ENCODE results near the gene MEF2D.

MEF2D gene

GRCh38 chr1:156488566-156489165 lies 11.9 kb downstream of the MEF2D start:
- DNase-seq (ENCODE audit: low read depth in 2 of 2), result no peak

DNA sequence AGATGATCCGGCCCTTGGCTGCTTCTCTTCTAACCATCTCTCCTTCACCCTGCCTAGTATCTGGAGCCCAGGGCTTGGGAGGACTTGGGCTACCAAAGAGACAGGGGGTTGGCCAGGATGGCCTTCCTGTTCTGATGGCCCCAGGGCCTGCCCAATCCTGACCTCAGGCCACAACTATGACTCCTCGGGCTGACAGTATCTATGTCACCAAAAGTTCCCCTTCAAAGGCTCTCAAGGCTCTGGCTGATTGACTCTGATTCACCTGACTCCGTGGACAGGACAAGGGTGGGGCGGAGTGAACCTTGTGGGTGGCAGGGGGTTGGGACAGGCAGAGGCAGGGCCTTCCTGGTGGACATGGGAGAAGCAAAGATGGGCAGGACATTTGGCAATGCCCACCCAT lies 12.7 kb downstream of the MEF2D start:
- no peak for DNase-seq (ENCODE audit: low read depth in 2 of 2)

- DNase-seq (ENCODE audit: low read depth in 2 of 2), result no peak
These were observed 13.9 kb downstream of the MEF2D start for GRCh38 chr1:156486421-156487344.

- DNase-seq (ENCODE audit: low read depth in 2 of 2), result no peak
These were observed 14.6 kb downstream of the MEF2D start for GRCh38 chr1:156485984-156486383.

DNA sequence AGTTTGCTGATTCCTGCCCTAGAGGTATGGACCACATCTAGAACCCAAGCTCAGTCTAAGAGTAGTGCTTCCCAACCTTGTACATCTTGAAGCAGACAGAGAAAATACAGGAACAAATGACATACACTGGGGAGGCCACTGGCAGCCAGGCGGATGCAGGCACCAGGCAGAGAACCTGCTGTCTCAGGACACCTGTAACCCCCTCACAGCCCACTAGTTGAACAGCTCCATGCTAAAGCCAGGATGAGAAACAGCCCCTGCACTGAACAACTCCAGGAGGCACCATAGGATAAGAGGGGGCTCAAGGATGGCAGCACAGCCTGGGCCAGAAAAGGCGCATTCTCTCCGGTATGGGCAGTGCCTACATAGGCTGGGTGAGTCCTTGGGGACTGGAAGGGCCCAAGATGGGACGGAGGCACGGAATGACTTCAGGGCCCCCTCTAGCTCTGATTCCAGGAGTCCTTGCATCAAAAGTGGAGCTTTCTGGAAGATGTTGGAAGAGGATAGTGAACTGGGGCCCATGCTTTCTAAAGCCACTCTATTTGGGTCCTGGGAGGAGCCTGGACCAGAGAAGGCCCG lies 16.0 kb downstream of the MEF2D start:
- no peak for DNase-seq (ENCODE audit: low read depth in 2 of 2)

- DNase-seq (ENCODE audit: low read depth in 2 of 2), result no peak
These were observed 17.2 kb downstream of the MEF2D start for GRCh38 chr1:156483397-156483796.

DNA sequence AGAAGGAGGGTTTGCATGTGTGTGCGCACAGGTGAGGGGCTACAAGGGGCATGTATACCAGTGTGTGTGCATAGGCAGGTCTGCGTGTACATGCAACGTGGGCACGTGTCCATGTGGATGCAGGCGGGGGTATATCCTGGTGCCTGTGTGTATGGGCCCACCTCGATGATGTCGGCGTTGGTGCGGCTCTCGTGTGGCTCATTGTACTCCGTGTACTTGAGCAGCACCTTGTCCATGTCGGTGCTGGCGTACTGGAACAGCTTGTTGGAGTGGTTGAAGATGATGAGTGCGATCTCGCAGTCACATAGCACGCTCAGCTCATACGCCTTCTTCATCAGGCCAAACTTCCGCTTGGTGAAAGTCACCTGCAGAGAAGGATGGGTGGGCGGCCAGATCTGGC lies 18.3 kb downstream of the MEF2D start:
- no peak for DNase-seq (ENCODE audit: low read depth in 2 of 2)

- no peak for DNase-seq (ENCODE audit: low read depth in 2 of 2)
These were observed 19.0 kb downstream of the MEF2D start for GRCh38 chr1:156481527-156481926.

DNA sequence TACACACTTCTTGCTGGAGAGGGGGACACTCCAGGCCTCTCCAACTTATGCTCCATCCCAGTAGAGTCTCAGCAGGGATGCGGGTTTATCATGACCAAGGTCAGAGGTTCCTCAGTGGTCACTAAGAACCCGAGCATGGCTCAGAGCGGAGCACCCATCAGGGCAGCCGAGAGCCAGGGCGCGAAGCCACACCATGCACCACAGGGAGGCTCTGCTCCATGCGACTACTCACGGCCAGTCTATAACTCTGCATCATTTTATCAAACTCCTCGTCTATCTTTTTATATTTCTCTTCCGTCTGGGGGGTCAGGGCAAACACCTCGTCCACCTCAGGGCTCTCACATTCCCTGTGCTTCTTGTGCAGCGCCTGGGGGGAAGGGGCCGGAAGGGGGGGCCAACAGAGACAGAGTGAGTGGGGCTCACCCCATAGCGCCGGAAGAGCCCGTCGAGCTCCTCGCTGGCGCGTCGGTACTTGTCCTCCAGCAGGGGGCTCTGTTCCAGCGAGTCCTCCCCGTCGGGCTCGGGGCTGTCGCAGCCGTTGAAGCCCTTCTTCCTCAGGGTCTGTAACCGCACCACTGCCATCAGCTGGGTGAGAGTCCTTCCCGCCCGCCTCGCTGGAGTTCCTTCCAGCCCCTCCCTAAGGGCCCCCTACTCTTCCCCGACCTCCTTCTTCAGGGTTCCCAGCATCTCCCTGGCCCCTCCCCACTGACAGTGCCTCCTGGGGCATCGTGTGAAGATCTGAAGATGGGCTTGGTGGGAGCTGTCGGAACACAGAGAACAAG lies 20.0 kb downstream of the MEF2D start:
- DNase-seq (ENCODE audit: low read depth in 2 of 2), result no peak

DNA sequence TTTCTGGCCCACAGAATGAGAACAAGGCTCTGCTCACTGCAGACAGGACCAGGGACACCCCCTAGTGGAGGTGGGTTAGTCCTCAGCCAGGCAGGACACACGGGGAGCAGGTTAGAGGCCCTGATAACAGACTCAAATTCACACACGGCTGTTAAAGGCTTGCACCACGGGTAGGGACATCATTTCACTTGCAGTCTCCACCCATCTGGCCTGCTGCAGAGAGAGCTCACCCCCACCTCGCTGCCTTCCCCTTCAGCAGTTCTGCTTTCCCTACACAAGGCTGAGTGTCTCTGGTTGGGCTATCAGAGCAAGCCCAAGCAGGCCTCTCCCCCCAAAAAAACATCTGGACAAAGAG lies 20.6 kb downstream of the MEF2D start:
- no peak for DNase-seq (ENCODE audit: low read depth in 2 of 2)

GRCh38 chr1:156479093-156480015 lies 21.2 kb downstream of the MEF2D start:
- DNase-seq (ENCODE audit: low read depth in 2 of 2), result no peak

- no peak for DNase-seq (ENCODE audit: low read depth in 2 of 2)
These were observed 22.3 kb downstream of the MEF2D start for GRCh38 chr1:156478250-156478627.

- DNase-seq (ENCODE audit: low read depth in 2 of 2), result no peak
These were observed 22.9 kb downstream of the MEF2D start for GRCh38 chr1:156477526-156478249.

DNA sequence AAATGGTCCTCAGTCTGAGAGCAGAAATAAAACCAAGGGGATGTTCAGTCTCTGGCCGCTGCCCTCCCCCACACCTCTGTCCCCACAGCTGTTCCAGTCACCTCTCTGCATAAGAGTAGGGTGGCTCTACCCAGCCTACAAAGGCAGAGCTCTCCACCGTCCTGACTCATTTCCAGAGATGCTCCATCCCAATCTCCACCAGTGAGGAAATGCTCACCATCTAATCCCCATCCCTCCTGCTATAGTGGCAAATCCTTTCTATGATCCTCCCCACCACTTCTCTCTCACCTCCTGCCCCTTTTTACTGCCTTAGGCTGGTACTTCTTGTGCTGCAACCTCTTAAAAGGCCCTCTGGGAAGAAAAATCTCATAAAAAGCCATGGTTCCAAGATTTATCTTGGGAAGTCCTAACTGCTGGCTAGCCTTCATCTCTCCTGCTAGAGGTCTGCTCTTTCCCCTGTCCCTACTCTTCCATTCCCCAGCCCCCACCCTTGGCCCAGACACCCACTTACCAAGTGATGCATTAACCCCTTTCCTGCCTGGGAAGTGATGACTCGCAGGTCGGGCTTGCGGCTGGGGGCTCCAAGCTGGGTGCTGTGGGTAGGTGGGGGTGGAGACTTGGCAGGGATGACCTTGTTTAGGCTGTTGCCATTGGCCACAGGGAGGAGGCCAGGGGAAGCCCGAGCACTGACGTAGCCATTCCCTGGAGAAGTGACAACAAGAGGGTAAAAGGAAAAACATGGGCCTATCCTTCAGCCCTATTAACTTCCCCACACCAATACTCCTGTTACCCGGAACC lies 23.9 kb downstream of the MEF2D start:
- DNase-seq (ENCODE audit: low read depth in 2 of 2), result peak; percentile 38 to 42

DNA sequence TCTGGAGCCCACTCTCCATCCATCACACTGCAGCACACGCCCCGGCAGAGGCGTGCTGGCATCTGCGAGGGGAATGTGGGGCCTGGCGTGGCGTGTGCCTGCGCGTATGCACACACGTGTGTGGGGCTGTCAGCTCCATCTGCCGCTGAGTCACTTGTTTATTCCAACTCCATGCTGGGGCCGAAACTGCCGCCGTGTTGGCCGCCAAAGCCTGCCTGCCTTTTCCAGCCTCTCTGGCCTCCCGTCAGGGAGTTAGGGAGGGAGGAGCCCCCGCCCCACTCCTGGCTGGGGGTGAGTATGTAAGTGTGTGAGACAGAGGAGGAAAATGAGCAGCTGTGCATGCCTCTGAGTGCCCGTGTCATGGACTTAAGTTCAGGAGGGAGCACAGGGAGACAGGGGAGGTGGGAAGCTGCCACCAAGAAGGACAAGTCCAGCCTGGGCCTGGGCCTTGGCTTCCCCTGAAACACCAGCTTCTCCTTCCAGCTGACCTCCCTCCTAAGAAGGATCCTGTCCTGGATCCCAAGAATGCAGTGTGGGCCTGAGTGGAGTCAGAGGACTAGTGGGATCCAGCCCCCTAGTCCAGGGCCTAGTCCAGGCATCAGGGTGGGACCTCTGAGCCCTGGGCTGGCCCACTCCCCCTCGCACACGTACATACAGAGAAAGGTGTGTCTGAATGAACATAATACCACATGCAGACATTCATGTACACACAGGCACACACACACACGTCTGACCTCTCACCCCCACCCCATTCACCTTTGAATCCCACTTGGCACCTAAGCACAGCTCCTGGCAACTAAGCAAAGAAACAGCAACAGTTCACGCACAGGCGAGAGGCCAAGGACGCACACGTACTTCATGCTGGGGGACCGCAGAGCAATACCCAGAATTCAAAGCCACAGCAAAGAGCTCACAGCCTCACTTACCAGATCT lies 24.7 kb downstream of the MEF2D start:
- DNase-seq (ENCODE audit: low read depth in 2 of 2), result no peak

GRCh38 chr1:156474966-156475365 lies 25.6 kb downstream of the MEF2D start:
- DNase-seq (ENCODE audit: low read depth in 2 of 2), result no peak

DNA sequence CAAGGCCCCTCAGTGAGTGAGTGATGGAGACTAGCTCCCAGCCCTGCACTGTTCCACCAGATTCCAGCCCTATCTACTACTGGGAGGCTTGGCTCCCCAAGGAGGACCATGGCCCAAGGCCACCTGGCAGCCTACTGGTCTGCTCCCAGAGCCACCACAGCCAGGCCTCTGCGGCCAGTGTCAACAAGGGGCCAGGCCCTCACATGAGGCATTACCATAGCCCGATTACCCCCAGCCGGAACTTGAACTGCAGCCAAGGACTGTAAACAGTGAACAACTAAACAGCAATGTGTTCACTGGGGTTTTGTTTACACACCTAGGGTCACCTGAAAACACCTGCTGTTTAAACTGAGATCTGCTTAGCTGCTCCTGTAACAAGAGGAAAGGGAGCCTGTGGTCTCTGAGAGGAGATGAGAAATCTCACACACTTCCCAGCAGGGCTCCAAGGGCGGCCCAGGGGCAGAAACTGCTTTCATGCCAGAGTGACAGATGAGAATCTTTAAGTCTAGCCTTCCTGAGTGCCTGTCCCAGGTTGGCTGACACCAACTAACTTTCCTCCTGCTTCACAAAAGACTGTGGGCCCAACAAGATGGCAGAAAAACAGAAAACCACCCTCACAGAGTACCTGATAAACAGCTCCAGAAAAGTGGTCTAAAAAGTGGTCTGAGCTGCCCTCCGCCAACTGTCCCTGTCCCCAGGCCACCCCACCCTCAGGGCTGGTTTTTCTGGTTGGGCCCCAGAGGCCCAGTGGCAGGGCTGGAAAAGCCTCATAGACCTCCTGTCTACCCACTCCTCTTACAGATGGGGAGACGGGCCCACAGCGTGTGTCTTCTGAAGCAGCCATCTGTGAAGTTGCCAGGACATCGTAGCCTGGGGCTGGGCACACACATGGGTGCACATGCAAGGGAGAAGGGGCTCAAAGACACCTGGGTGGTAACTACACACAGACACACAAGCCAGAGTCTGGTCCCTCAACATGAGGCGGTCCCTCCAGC lies 28.8 kb downstream of the MEF2D start:
- no peak for DNase-seq (ENCODE audit: low read depth in 2 of 2)
